ENCODE data around the gene ADAMTS19.

ADAMTS19 gene

GRCh38 chr5:129499208-129499852, 39.2 kb downstream of the ADAMTS19 start:
- Histone ChIP-seq H3K27ac (ENCODE audit: insufficient read depth in 1 of 2, low read depth in 1 of 2, low read length in 2 of 2, poor library complexity in 1 of 2, severe bottlenecking in 2 of 2) (no peak overlapping the region), H3K4me3 (ENCODE audit: control insufficient read depth in 1 of 7, extremely low read depth in 1 of 7, insufficient read depth in 4 of 7, low read depth in 2 of 7, low read length in 6 of 7) (no peak overlapping the region), H3K4me1 (ENCODE audit: control extremely low read depth in 1 of 4, control insufficient read depth in 4 of 4, insufficient read depth in 4 of 4, low read length in 3 of 4) (no peaks in the 10 kb centered on the region), H3K9me3 (ENCODE audit: control extremely low read depth in 1 of 5, control insufficient read depth in 4 of 5, insufficient read depth in 2 of 5, low read depth in 1 of 5, low read length in 4 of 5) (peaks cover 0 to 3% (median 0%) of the 10 kb centered on the region in 5 experiments), H3K36me3 (ENCODE audit: control insufficient read depth in 4 of 4, insufficient read depth in 4 of 4, low read length in 3 of 4) (no peaks in the 10 kb centered on the region), H3K27me3 (replicated peaks in 2 of 5; ENCODE audit: control insufficient read depth in 4 of 5, insufficient read depth in 5 of 5, low read length in 4 of 5) (no peaks in the 10 kb centered on the region)
- DNase-seq, result no peak
- ChIA-PET CTCF (no interaction called here), POLR2A (no interaction called here)

- no peak for DNase-seq
- POLR2A ChIA-PET, result no interaction called here
- H3K27me3 ChIP-seq (replicated peaks in 2 of 5; ENCODE audit: control insufficient read depth in 4 of 5, insufficient read depth in 5 of 5, low read length in 4 of 5), result no peaks in the 10 kb centered on the region
- no peaks in the 10 kb centered on the region for H3K4me1 ChIP-seq (ENCODE audit: control extremely low read depth in 1 of 4, control insufficient read depth in 4 of 4, insufficient read depth in 4 of 4, low read length in 3 of 4)
- CTCF ChIA-PET, result no interaction called here
- no peak overlapping the region for H3K27ac ChIP-seq (ENCODE audit: insufficient read depth in 1 of 2, low read depth in 1 of 2, low read length in 2 of 2, poor library complexity in 1 of 2, severe bottlenecking in 2 of 2)
- peaks cover 0 to 3% (median 0%) of the 10 kb centered on the region in 5 experiments for H3K9me3 ChIP-seq (ENCODE audit: control extremely low read depth in 1 of 5, control insufficient read depth in 4 of 5, insufficient read depth in 2 of 5, low read depth in 1 of 5, low read length in 4 of 5)
- WGBS (ENCODE audit: insufficient coverage), result 100% methylated on average over 1 of the region's 3 CpGs
- no peak overlapping the region for H3K4me3 ChIP-seq (ENCODE audit: control insufficient read depth in 1 of 7, extremely low read depth in 1 of 7, insufficient read depth in 4 of 7, low read depth in 2 of 7, low read length in 6 of 7)
- H3K36me3 ChIP-seq (ENCODE audit: control insufficient read depth in 4 of 4, insufficient read depth in 4 of 4, low read length in 3 of 4), result no peaks in the 10 kb centered on the region
Measured at GRCh38 chr5:129500101-129500500, 40.0 kb downstream of the ADAMTS19 start.

GRCh38 chr5:129506086-129506485, 46.0 kb downstream of the ADAMTS19 start:
- no peak overlapping the region for H3K4me3 ChIP-seq (ENCODE audit: control insufficient read depth in 1 of 7, extremely low read depth in 1 of 7, insufficient read depth in 4 of 7, low read depth in 2 of 7, low read length in 6 of 7)
- H3K9me3 ChIP-seq (ENCODE audit: control extremely low read depth in 1 of 5, control insufficient read depth in 4 of 5, insufficient read depth in 2 of 5, low read depth in 1 of 5, low read length in 4 of 5), result peaks cover 0 to 3% (median 0%) of the 10 kb centered on the region in 5 experiments
- no peak for DNase-seq
- no CpG with 5 or more reads among the region's 1 CpG for WGBS (ENCODE audit: insufficient coverage)
- POLR2A ChIA-PET, result no interaction called here
- no peaks in the 10 kb centered on the region for H3K4me1 ChIP-seq (ENCODE audit: control extremely low read depth in 1 of 4, control insufficient read depth in 4 of 4, insufficient read depth in 4 of 4, low read length in 3 of 4)
- no peaks in the 10 kb centered on the region for H3K27me3 ChIP-seq (replicated peaks in 2 of 5; ENCODE audit: control insufficient read depth in 4 of 5, insufficient read depth in 5 of 5, low read length in 4 of 5)
- no peaks in the 10 kb centered on the region for H3K36me3 ChIP-seq (ENCODE audit: control insufficient read depth in 4 of 4, insufficient read depth in 4 of 4, low read length in 3 of 4)
- CTCF ChIA-PET, result interaction anchor here (1.5 kb wide), 1 partner anchor 23 kb away, joined by 3 read pairs; no protein-coding TSS in a partner anchor
- no peak overlapping the region for H3K27ac ChIP-seq (ENCODE audit: insufficient read depth in 1 of 2, low read depth in 1 of 2, low read length in 2 of 2, poor library complexity in 1 of 2, severe bottlenecking in 2 of 2)

- Histone ChIP-seq H3K4me3 (ENCODE audit: control insufficient read depth in 1 of 7, extremely low read depth in 1 of 7, insufficient read depth in 4 of 7, low read depth in 2 of 7, low read length in 6 of 7) (no peak overlapping the region), H3K36me3 (ENCODE audit: control insufficient read depth in 4 of 4, insufficient read depth in 4 of 4, low read length in 3 of 4) (no peaks in the 10 kb centered on the region), H3K9me3 (ENCODE audit: control extremely low read depth in 1 of 5, control insufficient read depth in 4 of 5, insufficient read depth in 2 of 5, low read depth in 1 of 5, low read length in 4 of 5) (peaks cover 0 to 3% (median 0%) of the 10 kb centered on the region in 5 experiments), H3K4me1 (ENCODE audit: control extremely low read depth in 1 of 4, control insufficient read depth in 4 of 4, insufficient read depth in 4 of 4, low read length in 3 of 4) (no peaks in the 10 kb centered on the region), H3K27me3 (replicated peaks in 2 of 5; ENCODE audit: control insufficient read depth in 4 of 5, insufficient read depth in 5 of 5, low read length in 4 of 5) (no peaks in the 10 kb centered on the region), H3K27ac (ENCODE audit: insufficient read depth in 1 of 2, low read depth in 1 of 2, low read length in 2 of 2, poor library complexity in 1 of 2, severe bottlenecking in 2 of 2) (no peak overlapping the region)
- POLR2A ChIA-PET, result interaction anchor here (0.7 kb wide), 1 partner anchor 173 kb away, joined by 3 read pairs; no protein-coding TSS in a partner anchor
- CTCF ChIA-PET, result interaction anchor here (1.5 kb wide), 1 partner anchor 22 kb away, joined by 3 read pairs; no protein-coding TSS in a partner anchor
- DNase-seq, result no peak
Measured at GRCh38 chr5:129506950-129507349, 46.9 kb downstream of the ADAMTS19 start.

GRCh38 chr5:129507527-129507926, 47.4 kb downstream of the ADAMTS19 start:
- H3K9me3 ChIP-seq (ENCODE audit: control extremely low read depth in 1 of 5, control insufficient read depth in 4 of 5, insufficient read depth in 2 of 5, low read depth in 1 of 5, low read length in 4 of 5), result no peaks in the 10 kb centered on the region
- H3K4me3 ChIP-seq (ENCODE audit: control insufficient read depth in 1 of 7, extremely low read depth in 1 of 7, insufficient read depth in 4 of 7, low read depth in 2 of 7, low read length in 6 of 7), result no peak overlapping the region
- no peaks in the 10 kb centered on the region for H3K27me3 ChIP-seq (replicated peaks in 2 of 5; ENCODE audit: control insufficient read depth in 4 of 5, insufficient read depth in 5 of 5, low read length in 4 of 5)
- ChIA-PET POLR2A (interaction anchor here (0.7 kb wide), 1 partner anchor 173 kb away, joined by 3 read pairs; no protein-coding TSS in a partner anchor), CTCF (no interaction called here)
- 100% methylated on average over 2 of the region's 6 CpGs for WGBS (ENCODE audit: insufficient coverage)
- DNase-seq, result no peak
- no peak overlapping the region for H3K27ac ChIP-seq (ENCODE audit: insufficient read depth in 1 of 2, low read depth in 1 of 2, low read length in 2 of 2, poor library complexity in 1 of 2, severe bottlenecking in 2 of 2)
- no peaks in the 10 kb centered on the region for H3K36me3 ChIP-seq (ENCODE audit: control insufficient read depth in 4 of 4, insufficient read depth in 4 of 4, low read length in 3 of 4)
- no peaks in the 10 kb centered on the region for H3K4me1 ChIP-seq (ENCODE audit: control extremely low read depth in 1 of 4, control insufficient read depth in 4 of 4, insufficient read depth in 4 of 4, low read length in 3 of 4)

- no peak overlapping the region for H3K27ac ChIP-seq (ENCODE audit: insufficient read depth in 1 of 2, low read depth in 1 of 2, low read length in 2 of 2, poor library complexity in 1 of 2, severe bottlenecking in 2 of 2)
- no peaks in the 10 kb centered on the region for H3K27me3 ChIP-seq (replicated peaks in 2 of 5; ENCODE audit: control insufficient read depth in 4 of 5, insufficient read depth in 5 of 5, low read length in 4 of 5)
- WGBS (ENCODE audit: insufficient coverage), result no CpG with 5 or more reads among the region's 2 CpGs
- no peak overlapping the region for H3K4me3 ChIP-seq (ENCODE audit: control insufficient read depth in 1 of 7, extremely low read depth in 1 of 7, insufficient read depth in 4 of 7, low read depth in 2 of 7, low read length in 6 of 7)
- H3K36me3 ChIP-seq (ENCODE audit: control insufficient read depth in 4 of 4, insufficient read depth in 4 of 4, low read length in 3 of 4), result no peaks in the 10 kb centered on the region
- CTCF ChIA-PET, result no interaction called here
- H3K9me3 ChIP-seq (ENCODE audit: control extremely low read depth in 1 of 5, control insufficient read depth in 4 of 5, insufficient read depth in 2 of 5, low read depth in 1 of 5, low read length in 4 of 5), result no peaks in the 10 kb centered on the region
- no peak for DNase-seq
- no peaks in the 10 kb centered on the region for H3K4me1 ChIP-seq (ENCODE audit: control extremely low read depth in 1 of 4, control insufficient read depth in 4 of 4, insufficient read depth in 4 of 4, low read length in 3 of 4)
- POLR2A ChIA-PET, result no interaction called here
Measured at GRCh38 chr5:129508606-129509005, 48.5 kb downstream of the ADAMTS19 start.

- no peak overlapping the region for H3K27ac ChIP-seq (ENCODE audit: insufficient read depth in 1 of 2, low read depth in 1 of 2, low read length in 2 of 2, poor library complexity in 1 of 2, severe bottlenecking in 2 of 2)
- DNase-seq, result no peak
- no peaks in the 10 kb centered on the region for H3K4me1 ChIP-seq (ENCODE audit: control extremely low read depth in 1 of 4, control insufficient read depth in 4 of 4, insufficient read depth in 4 of 4, low read length in 3 of 4)
- CTCF ChIA-PET, result no interaction called here
- POLR2A ChIA-PET, result no interaction called here
- H3K4me3 ChIP-seq (ENCODE audit: control insufficient read depth in 1 of 7, extremely low read depth in 1 of 7, insufficient read depth in 4 of 7, low read depth in 2 of 7, low read length in 6 of 7), result no peak overlapping the region
- no peaks in the 10 kb centered on the region for H3K36me3 ChIP-seq (ENCODE audit: control insufficient read depth in 4 of 4, insufficient read depth in 4 of 4, low read length in 3 of 4)
- H3K27me3 ChIP-seq (replicated peaks in 2 of 5; ENCODE audit: control insufficient read depth in 4 of 5, insufficient read depth in 5 of 5, low read length in 4 of 5), result no peaks in the 10 kb centered on the region
- no peaks in the 10 kb centered on the region for H3K9me3 ChIP-seq (ENCODE audit: control extremely low read depth in 1 of 5, control insufficient read depth in 4 of 5, insufficient read depth in 2 of 5, low read depth in 1 of 5, low read length in 4 of 5)
- no CpG with 5 or more reads among the region's 2 CpGs for WGBS (ENCODE audit: insufficient coverage)
Measured at GRCh38 chr5:129509363-129509975, 49.4 kb downstream of the ADAMTS19 start.

All from common myeloid progenitor, CD34-positive (primary cell).